ENCODE measurements around the gene ARHGAP24. TPM values are rescaled to one million over a fixed set of nuclear protein-coding genes. Genes with fewer than 3 reads are reported as not detected.

Gene ARHGAP24
- total RNA-seq, 4 donors from 2014 or later = 41.6 to 71.2 (median 62.0) TPM

GRCh38 chr4:85639946-85640345 is 165.0 kb downstream of the ARHGAP24 start:
- H3K4me1 ChIP-seq = no peaks in the 10 kb centered on the region
- DNase-seq (ENCODE audit: low spot score in 2 of 2) = no peak
- no peak overlapping the region for H3K4me3 ChIP-seq
- TF ChIP-seq CTCF (IDR thresholded peaks at IDR 0.05) (no peak), EP300 (IDR thresholded peaks at IDR 0.05) (no peak), POLR2A (IDR thresholded peaks at IDR 0.05) (no peak)
- WGBS, 2 donors = 84 to 92% methylated on average over 4 of the region's 4 CpGs
- H3K36me3 ChIP-seq = no peaks in the 10 kb centered on the region
- H3K27ac ChIP-seq = no peak overlapping the region
- no peaks in the 10 kb centered on the region for H3K27me3 ChIP-seq
- H3K9me3 ChIP-seq = no peaks in the 10 kb centered on the region

GRCh38 chr4:85642356-85643100 is 167.6 kb downstream of the ARHGAP24 start:
- Histone ChIP-seq H3K9me3 (no peaks in the 10 kb centered on the region), H3K4me1 (peaks cover 0 to 3% (median 0%) of the 10 kb centered on the region in 4 donors), H3K27me3 (no peaks in the 10 kb centered on the region), H3K27ac (no peak overlapping the region), H3K4me3 (no peak overlapping the region), H3K36me3 (no peaks in the 10 kb centered on the region)
- DNase-seq (ENCODE audit: low spot score in 2 of 2) = no peak
- TF ChIP-seq CTCF (IDR thresholded peaks at IDR 0.05) (no peak), POLR2A (IDR thresholded peaks at IDR 0.05) (no peak), EP300 (IDR thresholded peaks at IDR 0.05) (no peak)
- 90 to 92% methylated on average over 7 of the region's 7 CpGs for WGBS, 2 donors

GRCh38 chr4:85644061-85644460 is 169.1 kb downstream of the ARHGAP24 start:
- TF ChIP-seq CTCF (IDR thresholded peaks at IDR 0.05) = no peak
- TF ChIP-seq POLR2A (IDR thresholded peaks at IDR 0.05) = no peak
- no peak for TF ChIP-seq EP300 (IDR thresholded peaks at IDR 0.05)
- 76% methylated on average over 2 of the region's 2 CpGs for WGBS, 2 donors

GRCh38 chr4:85650908-85651307 is 176.0 kb downstream of the ARHGAP24 start:
- H3K4me1 ChIP-seq = peaks cover 0 to 12% (median 2%) of the 10 kb centered on the region in 4 donors
- TF ChIP-seq POLR2A (IDR thresholded peaks at IDR 0.05) (no peak), CTCF (IDR thresholded peaks at IDR 0.05) (no peak)
- H3K36me3 ChIP-seq = no peaks in the 10 kb centered on the region
- H3K4me3 ChIP-seq = no peak overlapping the region
- H3K9me3 ChIP-seq = no peaks in the 10 kb centered on the region
- no peak overlapping the region for H3K27ac ChIP-seq
- no peaks in the 10 kb centered on the region for H3K27me3 ChIP-seq
- no peak for DNase-seq (ENCODE audit: low spot score in 2 of 2)
- WGBS, 2 donors = 97 to 98% methylated on average over 4 of the region's 4 CpGs

More at GRCh38 chr4:85644061-85644460, 169.1 kb downstream of the ARHGAP24 start:
- Histone ChIP-seq H3K36me3 (no peaks in the 10 kb centered on the region), H3K4me1 (peaks cover 0 to 9% (median 3%) of the 10 kb centered on the region in 4 donors), H3K9me3 (no peaks in the 10 kb centered on the region), H3K27me3 (no peaks in the 10 kb centered on the region), H3K27ac (no peak overlapping the region), H3K4me3 (no peak overlapping the region)
- no peak for DNase-seq (ENCODE audit: low spot score in 2 of 2)

- WGBS, 2 donors = 56 to 66% methylated on average over 2 of the region's 2 CpGs
- H3K36me3 ChIP-seq = peaks cover 0 to 4% (median 0%) of the 10 kb centered on the region in 3 donors
- peak overlapping the region in 2 of 4 donors; percentile 60 to 67 for H3K27ac ChIP-seq
- H3K4me3 ChIP-seq = no peak overlapping the region
- no peak for DNase-seq (ENCODE audit: low spot score in 2 of 2)
- H3K27me3 ChIP-seq = no peaks in the 10 kb centered on the region
- H3K4me1 ChIP-seq = peaks cover 0 to 33% (median 5%) of the 10 kb centered on the region in 4 donors
- H3K9me3 ChIP-seq = no peaks in the 10 kb centered on the region
- no peak for TF ChIP-seq CTCF (IDR thresholded peaks at IDR 0.05)
- TF ChIP-seq EP300 (IDR thresholded peaks at IDR 0.05) = no peak
- TF ChIP-seq POLR2A (IDR thresholded peaks at IDR 0.05) = no peak
Observed at GRCh38 chr4:85656759-85657505, 182.0 kb downstream of the ARHGAP24 start.
